Naive thymus-derived CD4-positive, alpha-beta T cell (primary cell): Measurements from ENCODE around the gene NDE1. TPM values are rescaled to one million over a fixed set of nuclear protein-coding genes. Genes with fewer than 3 reads are reported as not detected.
"Not testable (repeated sequence)": the region's sequence is repeated elsewhere in the genome, so short reads cannot be mapped to it uniquely, and the experiment has no call there.

Experiments used
- ATAC-seq: fragments of 150-1000 bp; cut with Tn5 transposase; 2 replicates; pipeline ENCODE4 v1.10.0; 2021; ENCODE audit warnings: mild to moderate bottlenecking, moderate library complexity
- CTCF ChIA-PET: fragments of 350-600 bp; sonication (Branson Sonifier 250); formaldehyde crosslinking; loops from one replicate; lab custom pipeline; 2021; ENCODE audit warnings: antibody characterized with exemption; lab: Charles Lee
- POLR2A ChIA-PET: fragments of 350-600 bp; sonication (Branson Sonifier 250); formaldehyde crosslinking; loops from one replicate; lab custom pipeline; 2021; ENCODE audit warnings: antibody characterized with exemption, inconsistent platforms; lab: Charles Lee
- DNase-seq, 9 donors: peaks; one replicate each; pipeline versions ENCODE4 v3.0.0 to v3.0.0-alpha.2; 2020 to 2022; ENCODE audit warnings: mixed read lengths in 1 of 9
- H3K27ac ChIP-seq: one replicate; pipeline ENCODE4 v1.7.0; 2013; ENCODE audit warnings: mild to moderate bottlenecking, low read depth, low read length, moderate library complexity
- H3K27me3 ChIP-seq, 2 donors: one replicate each; pipeline ENCODE4 v1.7.0; 2013; ENCODE audit warnings: low read length in 2 of 2, mild to moderate bottlenecking in 2 of 2, moderate library complexity in 2 of 2; ENCODE audit not compliant: control insufficient read depth in 2 of 2, insufficient read depth in 2 of 2
- H3K36me3 ChIP-seq, 3 experiments: 1 replicate in 2 of 3; 2 replicates in 1 of 3; pipeline ENCODE4 v1.7.0; 2013; ENCODE audit warnings: low read length in 3 of 3, mild to moderate bottlenecking in 3 of 3, moderate library complexity in 1 of 3; ENCODE audit not compliant: insufficient read depth in 3 of 3, control insufficient read depth in 2 of 3
- H3K4me1 ChIP-seq, 2 donors: one replicate each; pipeline ENCODE4 v1.7.0; 2013; ENCODE audit warnings: low read length in 2 of 2, mild to moderate bottlenecking in 2 of 2, moderate library complexity in 1 of 2; ENCODE audit not compliant: control insufficient read depth in 2 of 2, insufficient read depth in 2 of 2
- H3K4me3 ChIP-seq: 2 replicates; pipeline ENCODE4 v1.7.0; 2013; ENCODE audit warnings: mild to moderate bottlenecking, low read length
- H3K9me3 ChIP-seq, 3 experiments: 1 replicate in 2 of 3; 2 replicates in 1 of 3; pipeline ENCODE4 v1.7.0; 2013; ENCODE audit warnings: low read length in 3 of 3; ENCODE audit not compliant: control insufficient read depth in 2 of 3
- H3K27ac Mint-ChIP-seq, 9 donors: one replicate each; pipeline ENCODE4 v1.8.0; 2020 to 2022; ENCODE audit warnings: mixed read lengths in 9 of 9, mild to moderate bottlenecking in 8 of 9, moderate library complexity in 5 of 9, inconsistent platforms in 2 of 9
- H3K27me3 Mint-ChIP-seq, 5 donors: one replicate each; pipeline ENCODE4 v1.8.0; 2021 to 2022; ENCODE audit warnings: mixed read lengths in 5 of 5, mild to moderate bottlenecking in 1 of 5
- H3K36me3 Mint-ChIP-seq, 5 donors: one replicate each; pipeline ENCODE4 v1.8.0; 2020 to 2022; ENCODE audit warnings: mixed read lengths in 5 of 5, mild to moderate bottlenecking in 3 of 5, inconsistent platforms in 1 of 5
- H3K4me1 Mint-ChIP-seq, 7 donors: one replicate each; pipeline ENCODE4 v1.8.0; 2020 to 2022; ENCODE audit warnings: mixed read lengths in 7 of 7, mild to moderate bottlenecking in 3 of 7, inconsistent platforms in 1 of 7
- H3K4me3 Mint-ChIP-seq, 10 donors: one replicate each; pipeline ENCODE4 v1.8.0; 2020 to 2022; ENCODE audit warnings: mild to moderate bottlenecking in 10 of 10, mixed read lengths in 10 of 10, moderate library complexity in 6 of 10, inconsistent platforms in 2 of 10
- H3K9me3 Mint-ChIP-seq, 11 donors: one replicate each; pipeline ENCODE4 v1.8.0; 2020 to 2022; ENCODE audit warnings: mixed read lengths in 11 of 11, mild to moderate bottlenecking in 4 of 11, inconsistent platforms in 1 of 11, moderate library complexity in 1 of 11
- intact Hi-C, 2 donors: fragments of 100-400 bp; cut with micrococcal nuclease; formaldehyde crosslinking; loops; one replicate each; pipeline ENCODE4 v1.15.1; 2023
- polyA plus RNA-seq, 2 donors: library from polyadenylated mRNA; unstranded; fragments of 300-500 nt; fragmentation: Illumina TruSeq; gene quantifications; one replicate each; pipeline ENCODE4 v1.2.3, GENCODE V29; 2021
- total RNA-seq, 6 experiments: library from RNA in 5 of 6; stranded (reverse) in 5 of 6; gene quantifications; 1 replicate in 5 of 6; 2 replicates in 1 of 6; pipeline ENCODE4 v1.2.3 and lab custom pipeline; 2021 to 2026

NDE1 gene
- total and polyA plus RNA-seq, 7 experiments from 2014 or later: 34.9 to 128 (median 101) TPM

GRCh38 chr16:15605839-15606517, 44.1 kb upstream of the NDE1 start:
- peak overlapping the region in 8 of 9 donors; percentile 4 to 79 (median 76) for H3K27ac Mint-ChIP-seq

GRCh38 chr16:15606518-15607220, 43.4 kb upstream of the NDE1 start:
- DNase-seq: no peak
- Mint-ChIP-seq H3K4me1 (peaks cover 0 to 15% (median 4%) of the 10 kb centered on the region in 7 donors), H3K9me3 (no peaks in the 10 kb centered on the region), H3K36me3 (peaks cover 28 to 73% (median 56%) of the 10 kb centered on the region in 5 donors), H3K27me3 (no peaks in the 10 kb centered on the region), H3K4me3 (no peak overlapping the region), H3K27ac (peak overlapping the region in 8 of 9 donors; percentile 39 to 79 (median 76))
- intact Hi-C loops: no loop called here
- Histone ChIP-seq H3K4me3 (no peak overlapping the region), H3K27ac (no peak overlapping the region), H3K36me3 (peaks cover 31 to 95% (median 43%) of the 10 kb centered on the region in 3 experiments), H3K27me3 (no peaks in the 10 kb centered on the region), H3K9me3 (no peaks in the 10 kb centered on the region), H3K4me1 (no peaks in the 10 kb centered on the region)
- ChIA-PET CTCF (no interaction called here), POLR2A (interaction anchor here (1.7 to 2.4 kb wide), 2 partner anchors 13 to 29 kb away, joined by 3 to 6 read pairs; no protein-coding TSS in a partner anchor)
- ATAC-seq: no peak

More at GRCh38 chr16:15605839-15606517, 44.1 kb upstream of the NDE1 start:
- intact Hi-C loops: no loop called here
- Mint-ChIP-seq H3K9me3 (peaks cover 0 to 1% (median 0%) of the 10 kb centered on the region in 11 donors), H3K36me3 (peaks cover 34 to 78% (median 59%) of the 10 kb centered on the region in 5 donors), H3K4me3 (peak overlapping the region in 1 of 10 donors; percentile 4), H3K4me1 (peaks cover 0 to 15% (median 4%) of the 10 kb centered on the region in 7 donors), H3K27me3 (no peaks in the 10 kb centered on the region)
- H3K36me3 ChIP-seq: peaks cover 30 to 99% (median 50%) of the 10 kb centered on the region in 3 experiments
- ChIA-PET POLR2A (interaction anchor here (2.4 kb wide), 1 partner anchor 30 kb away, joined by 6 read pairs; no protein-coding TSS in a partner anchor), CTCF (no interaction called here)
- no peaks in the 10 kb centered on the region for H3K27me3 ChIP-seq
- no peak for DNase-seq
- H3K27ac ChIP-seq: no peak overlapping the region
- no peaks in the 10 kb centered on the region for H3K9me3 ChIP-seq
- no peak for ATAC-seq
- H3K4me3 ChIP-seq: no peak overlapping the region
- H3K4me1 ChIP-seq: no peaks in the 10 kb centered on the region

- H3K4me1 ChIP-seq, H3K9me3 ChIP-seq, H3K9me3 Mint-ChIP-seq, CTCF ChIA-PET, ATAC-seq, H3K4me3 Mint-ChIP-seq, DNase-seq, H3K27me3 Mint-ChIP-seq, intact Hi-C loops, H3K27me3 ChIP-seq, H3K4me3 ChIP-seq, H3K27ac ChIP-seq: not testable (repeated sequence)
- Mint-ChIP-seq H3K36me3 (peaks cover 22 to 71% (median 54%) of the 10 kb centered on the region in 5 donors), H3K27ac (peak overlapping the region in 6 of 9 donors; percentile 54 to 79 (median 77)), H3K4me1 (peaks cover 0 to 15% (median 4%) of the 10 kb centered on the region in 7 donors)
- peaks cover 28 to 95% (median 38%) of the 10 kb centered on the region in 3 experiments for H3K36me3 ChIP-seq
- POLR2A ChIA-PET: interaction anchor here (1.6 to 2.4 kb wide), 3 partner anchors 13 to 28 kb away, joined by 3 to 6 read pairs (median 5); no protein-coding TSS in a partner anchor
These were observed 42.8 kb upstream of the NDE1 start for GRCh38 chr16:15607221-15607699.

- intact Hi-C loops: no loop called here
- no peak for DNase-seq
- H3K4me1 Mint-ChIP-seq: peaks cover 0 to 15% (median 4%) of the 10 kb centered on the region in 7 donors
- H3K9me3 Mint-ChIP-seq: no peaks in the 10 kb centered on the region
- H3K27me3 Mint-ChIP-seq: no peaks in the 10 kb centered on the region
- H3K36me3 Mint-ChIP-seq: peaks cover 25 to 71% (median 55%) of the 10 kb centered on the region in 5 donors
- Histone ChIP-seq H3K4me1 (no peaks in the 10 kb centered on the region), H3K4me3 (no peak overlapping the region), H3K27ac (no peak overlapping the region), H3K9me3 (no peaks in the 10 kb centered on the region), H3K27me3 (no peaks in the 10 kb centered on the region), H3K36me3 (peaks cover 30 to 95% (median 36%) of the 10 kb centered on the region in 3 experiments)
- peak; percentile 76 for ATAC-seq
- H3K4me3 Mint-ChIP-seq: no peak overlapping the region
- ChIA-PET POLR2A (interaction anchor here (1.6 to 2.4 kb wide), 3 partner anchors 12 to 28 kb away, joined by 3 to 6 read pairs (median 5); no protein-coding TSS in a partner anchor), CTCF (no interaction called here)
- peak overlapping the region in 3 of 9 donors; percentile 42 to 71 (median 54) for H3K27ac Mint-ChIP-seq
These were observed 42.2 kb upstream of the NDE1 start for GRCh38 chr16:15607700-15608396.

- H3K27ac Mint-ChIP-seq: peak overlapping the region in 3 of 9 donors; percentile 4 to 71 (median 42)
- ChIA-PET POLR2A (interaction anchor here (1.6 to 2.4 kb wide), 3 partner anchors 11 to 27 kb away, joined by 3 to 6 read pairs (median 5); no protein-coding TSS in a partner anchor), CTCF (no interaction called here)
- Histone ChIP-seq H3K27me3 (no peaks in the 10 kb centered on the region), H3K9me3 (no peaks in the 10 kb centered on the region), H3K27ac (no peak overlapping the region), H3K36me3 (peaks cover 31 to 93% (median 36%) of the 10 kb centered on the region in 3 experiments), H3K4me3 (no peak overlapping the region), H3K4me1 (no peaks in the 10 kb centered on the region)
- ATAC-seq (no peak), DNase-seq (no peak)
- no peaks in the 10 kb centered on the region for H3K9me3 Mint-ChIP-seq
- no peak overlapping the region for H3K4me3 Mint-ChIP-seq
- intact Hi-C loops: no loop called here
- peaks cover 25 to 71% (median 49%) of the 10 kb centered on the region in 5 donors for H3K36me3 Mint-ChIP-seq
- no peaks in the 10 kb centered on the region for H3K27me3 Mint-ChIP-seq
- H3K4me1 Mint-ChIP-seq: peaks cover 0 to 15% (median 4%) of the 10 kb centered on the region in 7 donors
These were observed 41.4 kb upstream of the NDE1 start for GRCh38 chr16:15608398-15609285.
